COLO668 (cell line): ENCODE measurements around the gene CYSTM1.

Experiments used
- DNase-seq: peaks from one replicate; lab custom pipeline; 2025; ENCODE audit not compliant: unreplicated experiment; lab: John Stamatoyannopoulos, UW

CYSTM1 gene

GRCh38 chr5:140287801-140288521 is 113.0 kb downstream of the CYSTM1 start:
- DNase-seq, result no peak

- DNase-seq, result no peak
These were observed 117.4 kb downstream of the CYSTM1 start for GRCh38 chr5:140292212-140293036.
